SK-N-SH (cell line): ENCODE measurements around the gene RAP1GAP. TPM values are rescaled to one million over a fixed set of nuclear protein-coding genes. Genes with fewer than 3 reads are reported as not detected.

Experiments
- CTCF ChIA-PET: fragments of 300-600, 350-600 bp; formaldehyde crosslinking; extraction: SDS; loops from one replicate; lab custom pipeline; 2021; lab: Yijun Ruan, JAX
- POLR2A ChIA-PET: fragments of 350-600 bp; sonication (Branson Sonifier 250); formaldehyde crosslinking; extraction: SDS; loops from one replicate; lab custom pipeline; 2020; ENCODE audit warnings: antibody characterized with exemption, inconsistent platforms; lab: Yijun Ruan, JAX
- DNase-seq: peaks from one replicate; pipeline ENCODE4 v3.0.0; 2012
- H2AFZ ChIP-seq: fragments of 200-600 bp; sonication (generic); 2 replicates; pipeline ENCODE4 v1.8.1; 2016; ENCODE audit warnings: antibody characterized with exemption, mild to moderate bottlenecking, low read depth
- H3F3A ChIP-seq: fragments of 200-600 bp; sonication (generic); replicated peaks from 2 replicates; pipeline ENCODE3; 2016; ENCODE audit warnings: antibody characterized with exemption, mild to moderate bottlenecking; ENCODE audit not compliant: insufficient read depth
- H3K27ac ChIP-seq, 2 experiments: fragments of 200-500 bp in 1 of 2; fragments of 200-600 bp in 1 of 2; sonication (Bioruptor generic) in 1 of 2; sonication (generic), shearing (Covaris generic) in 1 of 2; 2 replicates each; pipeline versions ENCODE4 v1.5.1 to v1.6.1; 2014 to 2016; ENCODE audit warnings: low read depth in 2 of 2, inconsistent platforms in 1 of 2, low read length in 1 of 2, mild to moderate bottlenecking in 1 of 2, mixed read lengths in 1 of 2
- H3K27me3 ChIP-seq: fragments of 200-600 bp; sonication (generic), shearing (Covaris generic); 2 replicates; pipeline ENCODE4 v1.6.1; 2016; ENCODE audit warnings: mixed run types; ENCODE audit not compliant: insufficient read depth
- H3K36me3 ChIP-seq, 2 experiments: fragments of 200-500 bp in 1 of 2; fragments of 200-600 bp in 1 of 2; sonication (Bioruptor generic) in 1 of 2; sonication (generic) in 1 of 2; replicated peaks in 1 of 2; 2 replicates each; pipeline versions ENCODE3 to v1.5.1; 2014 to 2016; ENCODE audit warnings: low read length in 1 of 2, mild to moderate bottlenecking in 1 of 2; ENCODE audit not compliant: insufficient read depth in 2 of 2, control insufficient read depth in 1 of 2
- H3K4me1 ChIP-seq, 2 experiments: fragments of 200-500 bp in 1 of 2; fragments of 200-600 bp in 1 of 2; sonication (Bioruptor generic) in 1 of 2; sonication (generic), shearing (Covaris generic) in 1 of 2; 2 replicates each; pipeline versions ENCODE4 v1.5.1 to v1.6.1; 2014 to 2016; ENCODE audit warnings: low read depth in 1 of 2, low read length in 1 of 2, mixed run types in 1 of 2; ENCODE audit not compliant: insufficient read depth in 2 of 2, control insufficient read depth in 1 of 2
- H3K4me2 ChIP-seq: fragments of 200-600 bp; sonication (generic), shearing (Covaris generic); 2 replicates; pipeline ENCODE4 v1.6.1; 2017; ENCODE audit warnings: mixed run types
- H3K4me3 ChIP-seq, 2 experiments: fragments of 200-500 bp in 1 of 2; fragments of 200-600 bp in 1 of 2; sonication (Bioruptor generic) in 1 of 2; sonication (generic), shearing (Covaris generic) in 1 of 2; 2 replicates each; pipeline versions ENCODE4 v1.5.1 to v1.8.1; 2014 to 2016; ENCODE audit warnings: low read depth in 2 of 2, inconsistent platforms in 1 of 2, low read length in 1 of 2, mild to moderate bottlenecking in 1 of 2, mixed read lengths in 1 of 2, moderate library complexity in 1 of 2
- H3K79me2 ChIP-seq: fragments of 200-600 bp; sonication (generic); 2 replicates; pipeline ENCODE4 v1.8.1; 2017; ENCODE audit warnings: mild to moderate bottlenecking; ENCODE audit not compliant: insufficient read depth
- H3K9ac ChIP-seq: fragments of 200-600 bp; sonication (generic); 2 replicates; pipeline ENCODE4 v1.6.1; 2017; ENCODE audit warnings: mixed run types
- H3K9me2 ChIP-seq: fragments of 200-600 bp; sonication (generic); 2 replicates; pipeline ENCODE4 v1.6.1; 2017; ENCODE audit warnings: mixed run types
- H3K9me3 ChIP-seq: fragments of 200-600 bp; sonication (generic); 2 replicates; pipeline ENCODE4 v1.6.1; 2017; ENCODE audit warnings: mixed run types, mild to moderate bottlenecking, moderate library complexity
- H4K20me1 ChIP-seq: fragments of 200-600 bp; sonication (generic); 2 replicates; pipeline ENCODE4 v1.6.1; 2017; ENCODE audit warnings: mild to moderate bottlenecking, mixed run types; ENCODE audit not compliant: insufficient read depth
- CHD2 ChIP-seq: fragments of 150-350 bp; IDR thresholded peaks from 2 replicates; pipeline ENCODE4 v1.6.1; 2018; ENCODE audit warnings: low read length; ENCODE audit not compliant: partially characterized antibody
- EZH2phosphoT487 ChIP-seq: fragments of 200-600 bp; sonication (generic); IDR thresholded peaks from 2 replicates; pipeline ENCODE4 v1.6.1; 2017; ENCODE audit warnings: low read depth, mixed run types, mild to moderate bottlenecking, antibody characterized with exemption, moderate library complexity, borderline replicate concordance
- FOXM1 ChIP-seq: IDR thresholded peaks from 2 replicates; pipeline ENCODE4 v1.4.0; 2012; ENCODE audit warnings: low read depth, mild to moderate bottlenecking
- GATA2 ChIP-seq: sonication (generic); formaldehyde crosslinking; IDR thresholded peaks from 2 replicates; pipeline ENCODE4 v1.5.0; 2020; ENCODE audit warnings: mild to moderate bottlenecking, missing genetic modification reagents
- MXI1 ChIP-seq: IDR thresholded peaks from 2 replicates; pipeline ENCODE4 v1.6.1; 2012; ENCODE audit warnings: mild to moderate bottlenecking, low read depth, low read length, improper control_type of control experiment
- NRF1 ChIP-seq: IDR thresholded peaks from 2 replicates; pipeline ENCODE4 v1.6.1; 2012; ENCODE audit warnings: low read depth, mild to moderate bottlenecking, low read length
- POLR2AphosphoS5 ChIP-seq: IDR thresholded peaks from 2 replicates; pipeline ENCODE4 v1.6.1; 2012; ENCODE audit warnings: low read depth, low read length
- RAD21 ChIP-seq: IDR thresholded peaks from 2 replicates; pipeline ENCODE4 v1.6.1; 2012; ENCODE audit warnings: mild to moderate bottlenecking, low read length
- TAF1 ChIP-seq: IDR thresholded peaks from 2 replicates; pipeline ENCODE4 v1.6.1; 2012; ENCODE audit warnings: low read depth, mild to moderate bottlenecking, low read length, moderate library complexity, borderline replicate concordance
- TCF12 ChIP-seq: IDR thresholded peaks from 2 replicates; pipeline ENCODE4 v1.4.0; 2012
- TEAD4 ChIP-seq: IDR thresholded peaks from 2 replicates; pipeline ENCODE4 v1.4.0; 2012; ENCODE audit warnings: mild to moderate bottlenecking, borderline replicate concordance; ENCODE audit not compliant: insufficient read depth
- USF1 ChIP-seq: IDR thresholded peaks from 2 replicates; pipeline ENCODE4 v1.4.0; 2012; ENCODE audit warnings: low read depth, borderline replicate concordance
- USF2 ChIP-seq: fragments of 150-350 bp; IDR thresholded peaks from 2 replicates; pipeline ENCODE4 v1.6.1; 2017; ENCODE audit warnings: antibody characterized with exemption, low read length, low read depth, borderline replicate concordance
- YY1 ChIP-seq: IDR thresholded peaks from 2 replicates; pipeline ENCODE4 v1.4.0; 2012; ENCODE audit warnings: low read depth, mild to moderate bottlenecking
- WGBS: methylation state at CpG from one replicate; pipeline ENCODE4 v1.1.6; 2017; ENCODE audit warnings: low lambda C conversion rate; 5-methylcytosine and 5-hydroxymethylcytosine counted together
- polyA plus RNA-seq, 3 experiments: library from polyadenylated mRNA; depleted of rRNA; stranded (reverse); fragments of >200 nt; gene quantifications; 2 replicates each; pipeline ENCODE4 v1.2.3, GENCODE V29; 2012
- TF ChIP-seq, protein P1 (sequence below): IDR thresholded peaks from 2 replicates; pipeline ENCODE4; 2012
- TF ChIP-seq, protein P2 (sequence below): IDR thresholded peaks from 2 replicates; pipeline ENCODE4 v1.4.0; 2012; ENCODE audit warnings: low read depth

The RAP1GAP gene
- polyA plus RNA-seq, 1 of the 3 experiments (the other 2 are of a cell fraction) = 0.99 TPM

GRCh38 chr1:21659099-21659923, 9.8 kb downstream of the RAP1GAP start (continued):
- TF ChIP-seq MXI1 (0 out of 2 replicates have a peak, but pooled peaks have one; percentile 33), TEAD4 (no peak), YY1 (no peak), RAD21 (peak; percentile 85), POLR2AphosphoS5 (no peak), GATA2 (no peak), USF2 (no peak)
- TF ChIP-seq, protein P1, sequence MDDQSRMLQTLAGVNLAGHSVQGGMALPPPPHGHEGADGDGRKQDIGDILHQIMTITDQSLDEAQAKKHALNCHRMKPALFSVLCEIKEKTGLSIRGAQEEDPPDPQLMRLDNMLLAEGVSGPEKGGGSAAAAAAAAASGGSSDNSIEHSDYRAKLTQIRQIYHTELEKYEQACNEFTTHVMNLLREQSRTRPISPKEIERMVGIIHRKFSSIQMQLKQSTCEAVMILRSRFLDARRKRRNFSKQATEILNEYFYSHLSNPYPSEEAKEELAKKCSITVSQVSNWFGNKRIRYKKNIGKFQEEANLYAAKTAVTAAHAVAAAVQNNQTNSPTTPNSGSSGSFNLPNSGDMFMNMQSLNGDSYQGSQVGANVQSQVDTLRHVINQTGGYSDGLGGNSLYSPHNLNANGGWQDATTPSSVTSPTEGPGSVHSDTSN = no peak
- TF ChIP-seq, protein P2, sequence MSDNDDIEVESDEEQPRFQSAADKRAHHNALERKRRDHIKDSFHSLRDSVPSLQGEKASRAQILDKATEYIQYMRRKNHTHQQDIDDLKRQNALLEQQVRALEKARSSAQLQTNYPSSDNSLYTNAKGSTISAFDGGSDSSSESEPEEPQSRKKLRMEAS = peak; percentile 27; the same call in 1 of the 2 replicates

GRCh38 chr1:21657456-21658190, 11.5 kb downstream of the RAP1GAP start:
- Histone ChIP-seq H3K4me3 (no peak overlapping the region), H3K9me3 (no peaks in the 10 kb centered on the region), H3K9ac (no peak overlapping the region), H4K20me1 (no peaks in the 10 kb centered on the region), H3K9me2 (no peaks in the 10 kb centered on the region), H3K36me3 (no peaks in the 10 kb centered on the region), H3K79me2 (no peaks in the 10 kb centered on the region), H2AFZ (no peak overlapping the region), H3K27me3 (peaks cover 11% of the 10 kb centered on the region), H3F3A (no peaks in the 10 kb centered on the region), H3K27ac (no peak overlapping the region), H3K4me2 (no peak overlapping the region), H3K4me1 (peaks cover 0 to 10% of the 10 kb centered on the region in 2 experiments; a peak in 1 of 4 replicates)
- ChIA-PET CTCF (interaction anchor here (0.8 to 6.1 kb wide), 22 partner anchors 8 to 426 kb away, joined by 3 to 70 read pairs (median 8); partner anchors contain the start of genes ALPL and RAP1GAP), POLR2A (no interaction called here)
- peak; percentile 24 for TF ChIP-seq RAD21
- TF ChIP-seq POLR2AphosphoS5 = no peak
- no peak for TF ChIP-seq NRF1
- DNase-seq = no peak
- 77% methylated on average over 2 of the region's 10 CpGs for WGBS

DNA sequence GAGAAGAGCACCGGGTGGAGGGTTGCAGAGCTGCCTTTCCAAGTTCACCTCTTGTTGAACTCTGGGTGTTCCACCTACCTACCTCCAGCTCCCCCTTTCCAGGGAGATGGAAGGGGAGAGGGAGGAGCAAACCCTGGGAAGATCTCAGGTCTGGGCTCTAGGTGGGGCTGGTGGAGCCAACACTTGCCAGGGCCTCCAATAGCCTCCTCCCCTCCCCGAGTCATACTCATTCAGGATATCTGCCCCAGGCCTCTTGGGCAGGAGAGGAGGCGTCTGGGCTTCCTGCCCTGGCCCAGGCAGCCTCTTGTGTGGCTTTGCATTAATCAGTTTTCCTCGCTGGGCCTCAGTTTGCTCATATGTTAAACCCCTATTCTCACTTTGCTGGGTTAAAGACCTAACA, 13.4 kb downstream of the RAP1GAP start:
- Histone ChIP-seq H2AFZ (no peak overlapping the region), H3K27me3 (peaks cover 11% of the 10 kb centered on the region), H3K9me2 (no peaks in the 10 kb centered on the region), H3K9ac (no peak overlapping the region), H3K27ac (no peak overlapping the region), H3K79me2 (no peaks in the 10 kb centered on the region), H3K4me1 (peaks cover 0 to 17% of the 10 kb centered on the region in 2 experiments; a peak in 1 of 4 replicates), H3K4me3 (no peak overlapping the region), H3K9me3 (no peaks in the 10 kb centered on the region), H3F3A (no peaks in the 10 kb centered on the region), H3K4me2 (no peak overlapping the region), H3K36me3 (no peaks in the 10 kb centered on the region), H4K20me1 (no peaks in the 10 kb centered on the region)
- TF ChIP-seq YY1 = no peak
- no peak for TF ChIP-seq NRF1
- no peak for TF ChIP-seq FOXM1
- TF ChIP-seq EZH2phosphoT487 = no peak
- no peak for TF ChIP-seq CHD2
- no peak for TF ChIP-seq TAF1
- no peak for TF ChIP-seq USF1
- no peak for TF ChIP-seq MXI1
- no peak for TF ChIP-seq TCF12
- peak; percentile 69 for DNase-seq
- WGBS = 48% methylated on average over 3 of the region's 4 CpGs
- POLR2A ChIA-PET = no interaction called here
- CTCF ChIA-PET = interaction anchor here (1.0 to 6.1 kb wide), 5 partner anchors 31 to 424 kb away, joined by 3 to 70 read pairs (median 4); partner anchors contain the start of gene ALPL
